Fibroblast of pulmonary artery (primary cell): ENCODE data around the gene FCAMR.

ENCODE experiments used
- DNase-seq: peaks from one replicate; pipeline ENCODE4 v3.0.0-alpha.2; 2010; ENCODE audit warnings: low read depth
- H3K4me3 ChIP-seq: replicated peaks from 2 replicates; pipeline ENCODE4 v1.5.1; 2011; ENCODE audit warnings: low read depth, mild to moderate bottlenecking, control low read depth, low read length, moderate library complexity
- CTCF ChIP-seq: IDR thresholded peaks from 2 replicates; pipeline ENCODE4 v1.5.1; 2011; ENCODE audit warnings: mild to moderate bottlenecking, control low read depth, low read length, inconsistent platforms; ENCODE audit errors: missing control alignments

Gene FCAMR

GRCh38 chr1:206918076-206918475, 52.2 kb downstream of the FCAMR start:
- no peak overlapping the region for H3K4me3 ChIP-seq
- no peak for TF ChIP-seq CTCF
- no peak for DNase-seq

GRCh38 chr1:206916000-206916709, 54.1 kb downstream of the FCAMR start:
- no peak for TF ChIP-seq CTCF
- no peak for DNase-seq
- no peak overlapping the region for H3K4me3 ChIP-seq

GRCh38 chr1:206915030-206915735, 55.1 kb downstream of the FCAMR start:
- no peak for TF ChIP-seq CTCF
- no peak overlapping the region for H3K4me3 ChIP-seq
- no peak for DNase-seq

- H3K4me3 ChIP-seq: no peak overlapping the region
- TF ChIP-seq CTCF: no peak
These were observed 56.3 kb downstream of the FCAMR start for GRCh38 chr1:206913766-206914537.

GRCh38 chr1:206912445-206913095, 57.7 kb downstream of the FCAMR start:
- peak; percentile 77 for TF ChIP-seq CTCF
- H3K4me3 ChIP-seq: no peak overlapping the region
- peak; percentile 88 for DNase-seq

More at GRCh38 chr1:206913766-206914537, 56.3 kb downstream of the FCAMR start:
- no peak for DNase-seq

- peak; percentile 78 for TF ChIP-seq CTCF
- DNase-seq: peak; percentile 85
- H3K4me3 ChIP-seq: no peak overlapping the region
These were observed 59.1 kb downstream of the FCAMR start for GRCh38 chr1:206911064-206911663.
